GM23338 (cell line): ENCODE measurements around the gene DENND5A. TPM values are rescaled to one million over a fixed set of nuclear protein-coding genes. Genes with fewer than 3 reads are reported as not detected.

Experiments used
- ATAC-seq: fragments of 200-7000 bp; cut with Tn5 transposase; 3 replicates; pipeline ENCODE4 v1.9.1; 2020
- DNase-seq: peaks from one replicate; pipeline ENCODE4 v3.0.0-alpha.2; 2015; ENCODE audit warnings: low spot score
- H2AFZ ChIP-seq: fragments of 200-600 bp; sonication (generic); 2 replicates; pipeline ENCODE4 v1.8.0; 2016; ENCODE audit warnings: antibody characterized with exemption, mild to moderate bottlenecking, moderate library complexity
- H3F3A ChIP-seq: fragments of 200-600 bp; sonication (generic); replicated peaks from 2 replicates; pipeline ENCODE4 v1.8.0; 2017; ENCODE audit warnings: antibody characterized with exemption, mixed run types, low read depth
- H3K27ac ChIP-seq: fragments of 200-600 bp; sonication (generic); 2 replicates; pipeline ENCODE4 v1.6.1; 2016; ENCODE audit warnings: low read depth
- H3K27me3 ChIP-seq: fragments of 200-600 bp; sonication (generic); 2 replicates; pipeline ENCODE4 v1.8.0; 2016; ENCODE audit warnings: mild to moderate bottlenecking, mixed run types, moderate library complexity; ENCODE audit not compliant: insufficient read depth
- H3K36me3 ChIP-seq: fragments of 200-600 bp; sonication (generic); 2 replicates; pipeline ENCODE4 v1.8.0; 2016; ENCODE audit warnings: mild to moderate bottlenecking; ENCODE audit not compliant: insufficient read depth
- H3K4me1 ChIP-seq: fragments of 200-600 bp; sonication (generic); 2 replicates; pipeline ENCODE4 v1.8.0; 2016; ENCODE audit warnings: mild to moderate bottlenecking, moderate library complexity; ENCODE audit not compliant: insufficient read depth
- H3K4me2 ChIP-seq: fragments of 200-600 bp; sonication (generic); 2 replicates; pipeline ENCODE4 v1.7.1; 2017; ENCODE audit warnings: mixed run types
- H3K4me3 ChIP-seq: fragments of 200-600 bp; sonication (generic); 2 replicates; pipeline ENCODE4 v1.6.1; 2016; ENCODE audit warnings: mixed run types
- H3K79me2 ChIP-seq: fragments of 200-600 bp; sonication (generic); replicated peaks from 2 replicates; pipeline ENCODE4 v1.8.0; 2017; ENCODE audit warnings: mild to moderate bottlenecking; ENCODE audit not compliant: insufficient read depth
- H3K9me2 ChIP-seq: fragments of 200-600 bp; sonication (generic); 2 replicates; pipeline ENCODE4 v1.8.0; 2017; ENCODE audit not compliant: insufficient read depth
- H4K20me1 ChIP-seq: fragments of 200-600 bp; sonication (generic); replicated peaks from 2 replicates; pipeline ENCODE4 v1.8.0; 2017; ENCODE audit warnings: mild to moderate bottlenecking; ENCODE audit not compliant: insufficient read depth
- H3K27ac Mint-ChIP-seq: 2 replicates; pipeline ENCODE4 v1.8.0; 2020; ENCODE audit warnings: inconsistent platforms, mild to moderate bottlenecking, moderate library complexity, mixed read lengths
- H3K27me3 Mint-ChIP-seq: 3 replicates; pipeline ENCODE4 v1.8.0; 2022; ENCODE audit warnings: low read depth, mild to moderate bottlenecking, moderate library complexity, mixed read lengths, inconsistent platforms; ENCODE audit not compliant: insufficient read depth, poor library complexity
- H3K36me3 Mint-ChIP-seq: 3 replicates; pipeline ENCODE4 v1.8.0; 2021; ENCODE audit warnings: low read depth, mild to moderate bottlenecking, inconsistent platforms, moderate library complexity, mixed read lengths
- H3K4me1 Mint-ChIP-seq: 3 replicates; pipeline ENCODE4 v1.8.0; 2020; ENCODE audit warnings: mild to moderate bottlenecking, inconsistent platforms, mixed read lengths
- H3K4me3 Mint-ChIP-seq: 3 replicates; pipeline ENCODE4 v1.8.0; 2021; ENCODE audit warnings: moderate library complexity, mild to moderate bottlenecking, inconsistent platforms, mixed read lengths
- H3K9me3 Mint-ChIP-seq: 3 replicates; pipeline ENCODE4 v1.8.0; 2020; ENCODE audit warnings: moderate library complexity, mild to moderate bottlenecking, inconsistent platforms, mixed read lengths
- CREB1 ChIP-seq: fragments of 250-450 bp; sonication (Bioruptor Pico); IDR thresholded peaks from 2 replicates; pipeline ENCODE4 v1.5.0; 2020; ENCODE audit warnings: low read depth, mild to moderate bottlenecking, moderate library complexity
- EZH2 ChIP-seq: fragments of 200-600 bp; sonication (generic); IDR thresholded peaks from one replicate; pipeline ENCODE4 v1.8.0; 2017; ENCODE audit warnings: antibody characterized with exemption, mild to moderate bottlenecking, low read depth; ENCODE audit not compliant: unreplicated experiment
- EZH2phosphoT487 ChIP-seq: fragments of 200-600 bp; sonication (generic); IDR thresholded peaks from one replicate; pipeline ENCODE4 v1.8.1; 2018; ENCODE audit warnings: antibody characterized with exemption; ENCODE audit not compliant: unreplicated experiment
- JUNB ChIP-seq: IDR thresholded peaks from one replicate; pipeline ENCODE4 v1.6.1; 2016; ENCODE audit warnings: antibody characterized with exemption; ENCODE audit not compliant: unreplicated experiment
- NANOG ChIP-seq: IDR thresholded peaks from 2 replicates; pipeline ENCODE4 v1.6.1; 2016; ENCODE audit warnings: antibody characterized with exemption, borderline replicate concordance
- POLR2AphosphoS5 ChIP-seq: IDR thresholded peaks from 2 replicates; pipeline ENCODE4 v1.6.1; 2016; ENCODE audit warnings: antibody characterized with exemption, low read depth
- STAT1 ChIP-seq: IDR thresholded peaks from one replicate; pipeline ENCODE4 v1.6.1; 2016; ENCODE audit warnings: antibody characterized with exemption; ENCODE audit not compliant: unreplicated experiment
- ZNF114 ChIP-seq: fragments of 250-450 bp; sonication (Bioruptor Pico); IDR thresholded peaks from 2 replicates; pipeline ENCODE4 v1.5.0; 2020; ENCODE audit warnings: mild to moderate bottlenecking, moderate library complexity
- polyA plus RNA-seq: library from polyadenylated mRNA; unstranded; fragments of >200 nt; fragmentation: Nextera tagmentation; extraction: Ambion mirVana; gene quantifications from 2 replicates; pipeline ENCODE4 v1.2.1, GENCODE V29; 2016
- total RNA-seq: library from RNA; depleted of rRNA; stranded (reverse); fragments of >200 nt; shearing (Covaris generic); gene quantifications from 2 replicates; pipeline ENCODE4 v1.2.3, GENCODE V29; 2014
- TF ChIP-seq, protein P1 (sequence below): IDR thresholded peaks from one replicate; pipeline ENCODE4 v1.6.1; 2018; ENCODE audit warnings: antibody characterized with exemption; ENCODE audit not compliant: unreplicated experiment
- TF ChIP-seq, protein P2 (sequence below): fragments of 250-450 bp; sonication (Bioruptor Pico); IDR thresholded peaks from 2 replicates; pipeline ENCODE4 v1.5.0; 2020; ENCODE audit warnings: mild to moderate bottlenecking, moderate library complexity
- TF ChIP-seq, protein P3 (sequence below): IDR thresholded peaks from 2 replicates; pipeline ENCODE4 v1.6.1; 2016; ENCODE audit warnings: antibody characterized with exemption
- TF ChIP-seq, protein P4 (sequence below), 2 experiments: fragments of 200-600 bp in 1 of 2; sonication (generic) in 1 of 2; conservative IDR thresholded peaks; 2 replicates each; pipeline versions ENCODE4 v1.5.1 to v1.6.1; 2016 to 2017; ENCODE audit warnings: antibody characterized with exemption in 2 of 2, low read depth in 2 of 2, mild to moderate bottlenecking in 2 of 2, moderate library complexity in 1 of 2

DENND5A gene
- total and polyA plus RNA-seq, 2 experiments from 2014 or later = 28.1 to 56.3 TPM

DNA sequence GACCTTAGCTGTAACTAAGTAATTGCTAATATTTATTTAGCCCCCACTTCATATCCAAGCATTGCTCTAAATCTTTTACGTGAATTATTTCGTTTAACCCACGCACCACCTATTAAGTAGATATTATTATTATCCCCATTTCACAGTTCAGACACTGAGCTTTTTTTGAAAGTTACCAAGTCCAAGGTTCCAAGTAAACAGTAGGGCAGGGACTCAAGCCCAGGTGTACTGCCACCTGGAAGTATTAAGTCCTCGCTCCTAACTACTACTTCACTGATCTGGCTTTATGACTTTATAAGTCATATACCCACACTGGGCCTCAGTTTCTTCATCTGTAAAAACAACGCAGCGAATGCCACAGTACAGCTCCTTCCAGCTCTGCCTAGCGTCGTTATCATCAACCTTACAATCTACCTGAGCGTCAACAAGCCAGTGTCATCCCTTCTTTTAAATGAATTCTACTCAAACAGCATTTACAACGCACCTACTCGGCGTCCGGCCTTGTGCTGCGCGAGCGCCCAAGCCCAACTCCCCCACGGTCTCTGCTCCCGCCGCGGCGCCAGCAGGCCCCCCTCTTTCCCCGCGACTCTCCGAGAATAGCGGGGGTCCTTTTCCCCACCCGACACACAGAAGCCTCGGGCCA is 48.6 kb upstream of the DENND5A start (continued):
- TF ChIP-seq, protein P1, sequence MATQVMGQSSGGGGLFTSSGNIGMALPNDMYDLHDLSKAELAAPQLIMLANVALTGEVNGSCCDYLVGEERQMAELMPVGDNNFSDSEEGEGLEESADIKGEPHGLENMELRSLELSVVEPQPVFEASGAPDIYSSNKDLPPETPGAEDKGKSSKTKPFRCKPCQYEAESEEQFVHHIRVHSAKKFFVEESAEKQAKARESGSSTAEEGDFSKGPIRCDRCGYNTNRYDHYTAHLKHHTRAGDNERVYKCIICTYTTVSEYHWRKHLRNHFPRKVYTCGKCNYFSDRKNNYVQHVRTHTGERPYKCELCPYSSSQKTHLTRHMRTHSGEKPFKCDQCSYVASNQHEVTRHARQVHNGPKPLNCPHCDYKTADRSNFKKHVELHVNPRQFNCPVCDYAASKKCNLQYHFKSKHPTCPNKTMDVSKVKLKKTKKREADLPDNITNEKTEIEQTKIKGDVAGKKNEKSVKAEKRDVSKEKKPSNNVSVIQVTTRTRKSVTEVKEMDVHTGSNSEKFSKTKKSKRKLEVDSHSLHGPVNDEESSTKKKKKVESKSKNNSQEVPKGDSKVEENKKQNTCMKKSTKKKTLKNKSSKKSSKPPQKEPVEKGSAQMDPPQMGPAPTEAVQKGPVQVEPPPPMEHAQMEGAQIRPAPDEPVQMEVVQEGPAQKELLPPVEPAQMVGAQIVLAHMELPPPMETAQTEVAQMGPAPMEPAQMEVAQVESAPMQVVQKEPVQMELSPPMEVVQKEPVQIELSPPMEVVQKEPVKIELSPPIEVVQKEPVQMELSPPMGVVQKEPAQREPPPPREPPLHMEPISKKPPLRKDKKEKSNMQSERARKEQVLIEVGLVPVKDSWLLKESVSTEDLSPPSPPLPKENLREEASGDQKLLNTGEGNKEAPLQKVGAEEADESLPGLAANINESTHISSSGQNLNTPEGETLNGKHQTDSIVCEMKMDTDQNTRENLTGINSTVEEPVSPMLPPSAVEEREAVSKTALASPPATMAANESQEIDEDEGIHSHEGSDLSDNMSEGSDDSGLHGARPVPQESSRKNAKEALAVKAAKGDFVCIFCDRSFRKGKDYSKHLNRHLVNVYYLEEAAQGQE = no peak
- TF ChIP-seq CREB1 (CRISPR knock-in tag) (no peak), JUNB (no peak), EZH2phosphoT487 (no peak)

DNA sequence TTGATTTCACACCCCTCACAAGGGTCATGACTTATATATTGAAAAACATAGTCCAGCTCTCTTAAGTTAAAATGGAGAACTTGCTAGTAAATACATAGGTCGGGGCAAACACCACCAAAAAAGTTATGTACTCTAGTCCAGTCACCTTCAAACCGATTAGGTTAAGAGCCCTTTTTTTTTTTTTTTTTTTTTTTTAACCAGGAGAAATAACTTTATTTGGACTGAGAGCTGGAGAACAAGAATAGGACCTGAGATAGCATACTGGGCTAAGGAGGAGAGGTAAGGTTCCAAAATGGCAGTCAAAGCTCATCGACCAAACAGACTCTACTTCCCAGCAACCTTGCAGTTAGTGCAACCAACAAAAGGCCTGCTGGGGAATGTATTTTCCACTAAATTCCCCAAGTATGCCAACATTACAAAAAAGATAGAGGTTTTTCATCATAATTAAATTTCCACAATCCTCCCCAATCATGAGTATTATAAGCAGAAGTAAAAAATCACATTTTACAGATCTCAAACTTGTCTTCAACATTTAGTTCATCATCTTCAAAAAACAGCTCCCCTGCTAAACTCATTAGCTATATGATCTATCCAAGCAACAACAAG is 45.4 kb upstream of the DENND5A start:
- Histone ChIP-seq H4K20me1 (peaks cover 30% of the 10 kb centered on the region), H3K4me1 (peaks cover 18% of the 10 kb centered on the region), H2AFZ (no peak overlapping the region), H3K27me3 (no peaks in the 10 kb centered on the region), H3K9me2 (no peaks in the 10 kb centered on the region), H3F3A (peaks cover 10% of the 10 kb centered on the region; the same call in 1 of the 2 replicates), H3K4me2 (no peak overlapping the region), H3K4me3 (no peak overlapping the region), H3K79me2 (peaks cover 86% of the 10 kb centered on the region), H3K36me3 (no peaks in the 10 kb centered on the region), H3K27ac (no peak overlapping the region)
- ATAC-seq = no peak
- no peak for DNase-seq
- peaks cover 13% of the 10 kb centered on the region for H3K36me3 Mint-ChIP-seq
- no peak overlapping the region for H3K4me3 Mint-ChIP-seq
- peaks cover 4% of the 10 kb centered on the region for H3K27me3 Mint-ChIP-seq
- peak overlapping the region; percentile 15; the same call in 1 of the 2 replicates for H3K27ac Mint-ChIP-seq
- TF ChIP-seq, protein P2, sequence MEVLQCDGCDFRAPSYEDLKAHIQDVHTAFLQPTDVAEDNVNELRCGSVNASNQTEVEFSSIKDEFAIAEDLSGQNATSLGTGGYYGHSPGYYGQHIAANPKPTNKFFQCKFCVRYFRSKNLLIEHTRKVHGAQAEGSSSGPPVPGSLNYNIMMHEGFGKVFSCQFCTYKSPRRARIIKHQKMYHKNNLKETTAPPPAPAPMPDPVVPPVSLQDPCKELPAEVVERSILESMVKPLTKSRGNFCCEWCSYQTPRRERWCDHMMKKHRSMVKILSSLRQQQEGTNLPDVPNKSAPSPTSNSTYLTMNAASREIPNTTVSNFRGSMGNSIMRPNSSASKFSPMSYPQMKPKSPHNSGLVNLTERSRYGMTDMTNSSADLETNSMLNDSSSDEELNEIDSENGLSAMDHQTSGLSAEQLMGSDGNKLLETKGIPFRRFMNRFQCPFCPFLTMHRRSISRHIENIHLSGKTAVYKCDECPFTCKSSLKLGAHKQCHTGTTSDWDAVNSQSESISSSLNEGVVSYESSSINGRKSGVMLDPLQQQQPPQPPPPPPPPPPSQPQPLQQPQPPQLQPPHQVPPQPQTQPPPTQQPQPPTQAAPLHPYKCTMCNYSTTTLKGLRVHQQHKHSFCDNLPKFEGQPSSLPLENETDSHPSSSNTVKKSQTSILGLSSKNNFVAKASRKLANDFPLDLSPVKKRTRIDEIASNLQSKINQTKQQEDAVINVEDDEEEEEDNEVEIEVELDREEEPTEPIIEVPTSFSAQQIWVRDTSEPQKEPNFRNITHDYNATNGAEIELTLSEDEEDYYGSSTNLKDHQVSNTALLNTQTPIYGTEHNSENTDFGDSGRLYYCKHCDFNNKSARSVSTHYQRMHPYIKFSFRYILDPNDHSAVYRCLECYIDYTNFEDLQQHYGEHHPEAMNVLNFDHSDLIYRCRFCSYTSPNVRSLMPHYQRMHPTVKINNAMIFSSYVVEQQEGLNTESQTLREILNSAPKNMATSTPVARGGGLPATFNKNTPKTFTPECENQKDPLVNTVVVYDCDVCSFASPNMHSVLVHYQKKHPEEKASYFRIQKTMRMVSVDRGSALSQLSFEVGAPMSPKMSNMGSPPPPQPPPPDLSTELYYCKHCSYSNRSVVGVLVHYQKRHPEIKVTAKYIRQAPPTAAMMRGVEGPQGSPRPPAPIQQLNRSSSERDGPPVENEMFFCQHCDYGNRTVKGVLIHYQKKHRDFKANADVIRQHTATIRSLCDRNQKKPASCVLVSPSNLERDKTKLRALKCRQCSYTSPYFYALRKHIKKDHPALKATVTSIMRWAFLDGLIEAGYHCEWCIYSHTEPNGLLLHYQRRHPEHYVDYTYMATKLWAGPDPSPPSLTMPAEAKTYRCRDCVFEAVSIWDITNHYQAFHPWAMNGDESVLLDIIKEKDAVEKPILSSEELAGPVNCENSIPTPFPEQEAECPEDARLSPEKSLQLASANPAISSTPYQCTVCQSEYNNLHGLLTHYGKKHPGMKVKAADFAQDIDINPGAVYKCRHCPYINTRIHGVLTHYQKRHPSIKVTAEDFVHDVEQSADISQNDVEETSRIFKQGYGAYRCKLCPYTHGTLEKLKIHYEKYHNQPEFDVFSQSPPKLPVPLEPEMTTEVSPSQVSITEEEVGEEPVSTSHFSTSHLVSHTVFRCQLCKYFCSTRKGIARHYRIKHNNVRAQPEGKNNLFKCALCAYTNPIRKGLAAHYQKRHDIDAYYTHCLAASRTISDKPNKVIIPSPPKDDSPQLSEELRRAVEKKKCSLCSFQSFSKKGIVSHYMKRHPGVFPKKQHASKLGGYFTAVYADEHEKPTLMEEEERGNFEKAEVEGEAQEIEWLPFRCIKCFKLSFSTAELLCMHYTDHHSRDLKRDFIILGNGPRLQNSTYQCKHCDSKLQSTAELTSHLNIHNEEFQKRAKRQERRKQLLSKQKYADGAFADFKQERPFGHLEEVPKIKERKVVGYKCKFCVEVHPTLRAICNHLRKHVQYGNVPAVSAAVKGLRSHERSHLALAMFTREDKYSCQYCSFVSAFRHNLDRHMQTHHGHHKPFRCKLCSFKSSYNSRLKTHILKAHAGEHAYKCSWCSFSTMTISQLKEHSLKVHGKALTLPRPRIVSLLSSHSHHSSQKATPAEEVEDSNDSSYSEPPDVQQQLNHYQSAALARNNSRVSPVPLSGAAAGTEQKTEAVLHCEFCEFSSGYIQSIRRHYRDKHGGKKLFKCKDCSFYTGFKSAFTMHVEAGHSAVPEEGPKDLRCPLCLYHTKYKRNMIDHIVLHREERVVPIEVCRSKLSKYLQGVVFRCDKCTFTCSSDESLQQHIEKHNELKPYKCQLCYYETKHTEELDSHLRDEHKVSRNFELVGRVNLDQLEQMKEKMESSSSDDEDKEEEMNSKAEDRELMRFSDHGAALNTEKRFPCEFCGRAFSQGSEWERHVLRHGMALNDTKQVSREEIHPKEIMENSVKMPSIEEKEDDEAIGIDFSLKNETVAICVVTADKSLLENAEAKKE (CRISPR knock-in tag) = no peak
- no peak for TF ChIP-seq JUNB
- TF ChIP-seq STAT1 = no peak
- TF ChIP-seq EZH2phosphoT487 = no peak
- TF ChIP-seq, protein P3, sequence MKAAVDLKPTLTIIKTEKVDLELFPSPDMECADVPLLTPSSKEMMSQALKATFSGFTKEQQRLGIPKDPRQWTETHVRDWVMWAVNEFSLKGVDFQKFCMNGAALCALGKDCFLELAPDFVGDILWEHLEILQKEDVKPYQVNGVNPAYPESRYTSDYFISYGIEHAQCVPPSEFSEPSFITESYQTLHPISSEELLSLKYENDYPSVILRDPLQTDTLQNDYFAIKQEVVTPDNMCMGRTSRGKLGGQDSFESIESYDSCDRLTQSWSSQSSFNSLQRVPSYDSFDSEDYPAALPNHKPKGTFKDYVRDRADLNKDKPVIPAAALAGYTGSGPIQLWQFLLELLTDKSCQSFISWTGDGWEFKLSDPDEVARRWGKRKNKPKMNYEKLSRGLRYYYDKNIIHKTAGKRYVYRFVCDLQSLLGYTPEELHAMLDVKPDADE = no peak
- TF ChIP-seq, protein P4, sequence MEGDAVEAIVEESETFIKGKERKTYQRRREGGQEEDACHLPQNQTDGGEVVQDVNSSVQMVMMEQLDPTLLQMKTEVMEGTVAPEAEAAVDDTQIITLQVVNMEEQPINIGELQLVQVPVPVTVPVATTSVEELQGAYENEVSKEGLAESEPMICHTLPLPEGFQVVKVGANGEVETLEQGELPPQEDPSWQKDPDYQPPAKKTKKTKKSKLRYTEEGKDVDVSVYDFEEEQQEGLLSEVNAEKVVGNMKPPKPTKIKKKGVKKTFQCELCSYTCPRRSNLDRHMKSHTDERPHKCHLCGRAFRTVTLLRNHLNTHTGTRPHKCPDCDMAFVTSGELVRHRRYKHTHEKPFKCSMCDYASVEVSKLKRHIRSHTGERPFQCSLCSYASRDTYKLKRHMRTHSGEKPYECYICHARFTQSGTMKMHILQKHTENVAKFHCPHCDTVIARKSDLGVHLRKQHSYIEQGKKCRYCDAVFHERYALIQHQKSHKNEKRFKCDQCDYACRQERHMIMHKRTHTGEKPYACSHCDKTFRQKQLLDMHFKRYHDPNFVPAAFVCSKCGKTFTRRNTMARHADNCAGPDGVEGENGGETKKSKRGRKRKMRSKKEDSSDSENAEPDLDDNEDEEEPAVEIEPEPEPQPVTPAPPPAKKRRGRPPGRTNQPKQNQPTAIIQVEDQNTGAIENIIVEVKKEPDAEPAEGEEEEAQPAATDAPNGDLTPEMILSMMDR (conservative IDR thresholded peaks at IDR 0.05; ENCODE audit: low read depth in 2 of 2) = no peak
- no peak for TF ChIP-seq EZH2
- TF ChIP-seq ZNF114 (CRISPR knock-in tag) = no peak
- no peak for TF ChIP-seq NANOG
- no peak for TF ChIP-seq POLR2AphosphoS5
- peaks cover 3% of the 10 kb centered on the region; the same call in 2 of the 3 replicates for H3K9me3 Mint-ChIP-seq
- peaks cover 26% of the 10 kb centered on the region for H3K4me1 Mint-ChIP-seq
